SU-DHL-6 (cell line): ENCODE data around the gene SMAD4.

Experiments used
- EZH2phosphoT487 ChIP-seq: fragments of 200-600 bp; sonication (generic), shearing (Covaris generic); conservative IDR thresholded peaks from 2 replicates; pipeline ENCODE4 v1.6.1; 2018; ENCODE audit warnings: mild to moderate bottlenecking, antibody characterized with exemption, low read length, moderate library complexity, mixed read lengths
- TF ChIP-seq, protein P1 (sequence below): fragments of 200-600 bp; sonication (generic); IDR thresholded peaks from one replicate; pipeline ENCODE4 v1.5.1; 2017; ENCODE audit warnings: antibody characterized with exemption, mild to moderate bottlenecking, low read length, moderate library complexity; ENCODE audit not compliant: insufficient read depth, poor library complexity, severe bottlenecking

- TF ChIP-seq, protein P1, sequence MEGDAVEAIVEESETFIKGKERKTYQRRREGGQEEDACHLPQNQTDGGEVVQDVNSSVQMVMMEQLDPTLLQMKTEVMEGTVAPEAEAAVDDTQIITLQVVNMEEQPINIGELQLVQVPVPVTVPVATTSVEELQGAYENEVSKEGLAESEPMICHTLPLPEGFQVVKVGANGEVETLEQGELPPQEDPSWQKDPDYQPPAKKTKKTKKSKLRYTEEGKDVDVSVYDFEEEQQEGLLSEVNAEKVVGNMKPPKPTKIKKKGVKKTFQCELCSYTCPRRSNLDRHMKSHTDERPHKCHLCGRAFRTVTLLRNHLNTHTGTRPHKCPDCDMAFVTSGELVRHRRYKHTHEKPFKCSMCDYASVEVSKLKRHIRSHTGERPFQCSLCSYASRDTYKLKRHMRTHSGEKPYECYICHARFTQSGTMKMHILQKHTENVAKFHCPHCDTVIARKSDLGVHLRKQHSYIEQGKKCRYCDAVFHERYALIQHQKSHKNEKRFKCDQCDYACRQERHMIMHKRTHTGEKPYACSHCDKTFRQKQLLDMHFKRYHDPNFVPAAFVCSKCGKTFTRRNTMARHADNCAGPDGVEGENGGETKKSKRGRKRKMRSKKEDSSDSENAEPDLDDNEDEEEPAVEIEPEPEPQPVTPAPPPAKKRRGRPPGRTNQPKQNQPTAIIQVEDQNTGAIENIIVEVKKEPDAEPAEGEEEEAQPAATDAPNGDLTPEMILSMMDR = no peak
- no peak for TF ChIP-seq EZH2phosphoT487
These were observed 22.2 kb upstream of the SMAD4 start for GRCh38 chr18:51007790-51008139.
